ENCODE data around the gene IGSF10.

Gene IGSF10

GRCh38 chr3:151483961-151484520, 23.2 kb upstream of the IGSF10 start:
- DNase-seq (ENCODE audit: low spot score) (no peak), ATAC-seq (ENCODE audit: low read depth) (no peak)
- no peak overlapping the region for H3K27ac ChIP-seq (ENCODE audit: poor library complexity, severe bottlenecking)
- TF ChIP-seq CTCF (IDR thresholded peaks at IDR 0.05; ENCODE audit: poor library complexity, severe bottlenecking), result no peak
- no peaks in the 10 kb centered on the region for H3K27me3 ChIP-seq (ENCODE audit: insufficient read depth, poor library complexity, severe bottlenecking)
- H3K36me3 ChIP-seq (ENCODE audit: low read depth), result no peaks in the 10 kb centered on the region
- no peaks in the 10 kb centered on the region for H3K4me1 ChIP-seq (ENCODE audit: insufficient read depth, poor library complexity, severe bottlenecking)
- H3K9me3 ChIP-seq (ENCODE audit: severe bottlenecking), result no peaks in the 10 kb centered on the region
- H3K4me3 ChIP-seq (ENCODE audit: severe bottlenecking), result no peak overlapping the region

GRCh38 chr3:151483488-151483887, 22.6 kb upstream of the IGSF10 start:
- Histone ChIP-seq H3K36me3 (ENCODE audit: low read depth) (no peaks in the 10 kb centered on the region), H3K9me3 (ENCODE audit: severe bottlenecking) (no peaks in the 10 kb centered on the region), H3K4me1 (ENCODE audit: insufficient read depth, poor library complexity, severe bottlenecking) (no peaks in the 10 kb centered on the region), H3K4me3 (ENCODE audit: severe bottlenecking) (no peak overlapping the region), H3K27ac (ENCODE audit: poor library complexity, severe bottlenecking) (no peak overlapping the region), H3K27me3 (ENCODE audit: insufficient read depth, poor library complexity, severe bottlenecking) (no peaks in the 10 kb centered on the region)
- ATAC-seq (ENCODE audit: low read depth) (no peak), DNase-seq (ENCODE audit: low spot score) (no peak)
- TF ChIP-seq CTCF (IDR thresholded peaks at IDR 0.05; ENCODE audit: poor library complexity, severe bottlenecking), result no peak

GRCh38 chr3:151480492-151480891, 19.6 kb upstream of the IGSF10 start:
- Histone ChIP-seq H3K4me3 (ENCODE audit: severe bottlenecking) (no peak overlapping the region), H3K36me3 (ENCODE audit: low read depth) (no peaks in the 10 kb centered on the region), H3K4me1 (ENCODE audit: insufficient read depth, poor library complexity, severe bottlenecking) (no peaks in the 10 kb centered on the region), H3K27me3 (ENCODE audit: insufficient read depth, poor library complexity, severe bottlenecking) (no peaks in the 10 kb centered on the region), H3K27ac (ENCODE audit: poor library complexity, severe bottlenecking) (no peak overlapping the region), H3K9me3 (ENCODE audit: severe bottlenecking) (no peaks in the 10 kb centered on the region)
- ATAC-seq (ENCODE audit: low read depth) (no peak), DNase-seq (ENCODE audit: low spot score) (no peak)
- no peak for TF ChIP-seq CTCF (IDR thresholded peaks at IDR 0.05; ENCODE audit: poor library complexity, severe bottlenecking)

- no peaks in the 10 kb centered on the region for H3K27me3 ChIP-seq (ENCODE audit: insufficient read depth, poor library complexity, severe bottlenecking)
- ATAC-seq (ENCODE audit: low read depth), result no peak
- no peaks in the 10 kb centered on the region for H3K9me3 ChIP-seq (ENCODE audit: severe bottlenecking)
- no peak overlapping the region for H3K4me3 ChIP-seq (ENCODE audit: severe bottlenecking)
- no peaks in the 10 kb centered on the region for H3K4me1 ChIP-seq (ENCODE audit: insufficient read depth, poor library complexity, severe bottlenecking)
- TF ChIP-seq CTCF (IDR thresholded peaks at IDR 0.05; ENCODE audit: poor library complexity, severe bottlenecking), result no peak
- DNase-seq (ENCODE audit: low spot score), result no peak
- no peak overlapping the region for H3K27ac ChIP-seq (ENCODE audit: poor library complexity, severe bottlenecking)
- no peaks in the 10 kb centered on the region for H3K36me3 ChIP-seq (ENCODE audit: low read depth)
These were observed 18.6 kb upstream of the IGSF10 start for GRCh38 chr3:151479452-151479851.

GRCh38 chr3:151478335-151478697, 17.5 kb upstream of the IGSF10 start:
- Histone ChIP-seq H3K9me3 (ENCODE audit: severe bottlenecking) (no peaks in the 10 kb centered on the region), H3K27me3 (ENCODE audit: insufficient read depth, poor library complexity, severe bottlenecking) (no peaks in the 10 kb centered on the region), H3K4me3 (ENCODE audit: severe bottlenecking) (no peak overlapping the region), H3K27ac (ENCODE audit: poor library complexity, severe bottlenecking) (no peak overlapping the region), H3K36me3 (ENCODE audit: low read depth) (no peaks in the 10 kb centered on the region), H3K4me1 (ENCODE audit: insufficient read depth, poor library complexity, severe bottlenecking) (no peaks in the 10 kb centered on the region)
- ATAC-seq (ENCODE audit: low read depth) (no peak), DNase-seq (ENCODE audit: low spot score) (no peak)
- TF ChIP-seq CTCF (IDR thresholded peaks at IDR 0.05; ENCODE audit: poor library complexity, severe bottlenecking), result no peak

All from RWPE2 (cell line).